KOPT-K1 (cell line): ENCODE data around the gene ING5.
A peak's percentile ranks its signal among the peaks of the same experiment; 100 is the strongest.
"Not testable (repeated sequence)": the region's sequence is repeated elsewhere in the genome, so short reads cannot be mapped to it uniquely, and the experiment has no call there.

Experiments
- H3K27ac ChIP-seq: fragments of 200-600 bp; sonication (generic); 2 replicates; pipeline ENCODE4 v1.5.1; 2016; ENCODE audit warnings: antibody characterized with exemption, mild to moderate bottlenecking, low read depth, low read length; ENCODE audit not compliant: poor library complexity, severe bottlenecking
- H3K36me3 ChIP-seq: fragments of 200-600 bp; sonication (generic); 2 replicates; pipeline ENCODE4 v1.5.1; 2017; ENCODE audit warnings: antibody characterized with exemption, mild to moderate bottlenecking, low read length, moderate library complexity; ENCODE audit not compliant: insufficient read depth
- H3K9me3 ChIP-seq: fragments of 200-600 bp; sonication (generic); 2 replicates; pipeline ENCODE4 v1.5.1; 2017; ENCODE audit warnings: antibody characterized with exemption, low read length, mild to moderate bottlenecking; ENCODE audit not compliant: insufficient read depth, poor library complexity, severe bottlenecking

ING5 gene

GRCh38 chr2:241751152-241751551 lies 49.3 kb downstream of the ING5 start:
- H3K9me3 ChIP-seq, result no peaks in the 10 kb centered on the region
- H3K36me3 ChIP-seq, result peaks cover 98% of the 10 kb centered on the region
- H3K27ac ChIP-seq, result no peak overlapping the region

- H3K27ac ChIP-seq, result no peak overlapping the region
- H3K36me3 ChIP-seq, result peaks cover 99% of the 10 kb centered on the region
- no peaks in the 10 kb centered on the region for H3K9me3 ChIP-seq
Observed at GRCh38 chr2:241751776-241752175, 49.9 kb downstream of the ING5 start.

- H3K27ac ChIP-seq, result no peak overlapping the region
- peaks cover 99% of the 10 kb centered on the region for H3K36me3 ChIP-seq
- no peaks in the 10 kb centered on the region for H3K9me3 ChIP-seq
Observed at GRCh38 chr2:241752253-241752652, 50.4 kb downstream of the ING5 start.

GRCh38 chr2:241752689-241753276 lies 50.9 kb downstream of the ING5 start:
- no peak overlapping the region for H3K27ac ChIP-seq
- H3K36me3 ChIP-seq, result peaks cover 99% of the 10 kb centered on the region
- H3K9me3 ChIP-seq, result no peaks in the 10 kb centered on the region

GRCh38 chr2:241753493-241753892 lies 51.7 kb downstream of the ING5 start:
- no peaks in the 10 kb centered on the region for H3K9me3 ChIP-seq
- peaks cover 99% of the 10 kb centered on the region for H3K36me3 ChIP-seq
- H3K27ac ChIP-seq, result no peak overlapping the region

GRCh38 chr2:241754042-241754441 lies 52.2 kb downstream of the ING5 start:
- Histone ChIP-seq H3K36me3 (peaks cover 98% of the 10 kb centered on the region), H3K27ac (no peak overlapping the region), H3K9me3 (no peaks in the 10 kb centered on the region)

GRCh38 chr2:241755166-241755565 lies 53.3 kb downstream of the ING5 start:
- H3K36me3 ChIP-seq, result peaks cover 98% of the 10 kb centered on the region
- peaks cover 1% of the 10 kb centered on the region for H3K9me3 ChIP-seq
- no peak overlapping the region for H3K27ac ChIP-seq

- peaks cover 5% of the 10 kb centered on the region for H3K9me3 ChIP-seq
- H3K36me3 ChIP-seq, result peaks cover 99% of the 10 kb centered on the region
- H3K27ac ChIP-seq, result no peak overlapping the region
Observed at GRCh38 chr2:241755777-241756176, 53.9 kb downstream of the ING5 start.

GRCh38 chr2:241759067-241759807 lies 57.4 kb downstream of the ING5 start:
- Histone ChIP-seq H3K27ac (no peak overlapping the region), H3K9me3 (peaks cover 5% of the 10 kb centered on the region), H3K36me3 (peaks cover 74% of the 10 kb centered on the region)

- not testable (repeated sequence) for H3K9me3 ChIP-seq, H3K27ac ChIP-seq
- peaks cover 67% of the 10 kb centered on the region for H3K36me3 ChIP-seq
Observed at GRCh38 chr2:241759893-241760292, 58.1 kb downstream of the ING5 start.

GRCh38 chr2:241760301-241760771 lies 58.5 kb downstream of the ING5 start:
- Histone ChIP-seq H3K27ac (no peak overlapping the region), H3K36me3 (peaks cover 63% of the 10 kb centered on the region), H3K9me3 (peaks cover 5% of the 10 kb centered on the region)

- H3K9me3 ChIP-seq, result peaks cover 5% of the 10 kb centered on the region
- peak overlapping the region; percentile 17 for H3K27ac ChIP-seq
- peaks cover 42% of the 10 kb centered on the region for H3K36me3 ChIP-seq
Observed at GRCh38 chr2:241762321-241762932, 60.6 kb downstream of the ING5 start.

- H3K36me3 ChIP-seq, result peaks cover 36% of the 10 kb centered on the region
- H3K9me3 ChIP-seq, result peaks cover 5% of the 10 kb centered on the region
- H3K27ac ChIP-seq, result peak overlapping the region; percentile 17
Observed at GRCh38 chr2:241762933-241763369, 61.1 kb downstream of the ING5 start.

- Histone ChIP-seq H3K27ac (no peak overlapping the region), H3K9me3 (peaks cover 5% of the 10 kb centered on the region), H3K36me3 (peaks cover 29% of the 10 kb centered on the region)
Observed at GRCh38 chr2:241763551-241764274, 61.9 kb downstream of the ING5 start.
